ENCODE results near the gene DAAM1.

DAAM1 gene

GRCh38 chr14:59313144-59313651 is 124.7 kb downstream of the DAAM1 start:
- no peak for DNase-seq (ENCODE audit: low read depth in 1 of 2, low spot score in 1 of 2)

DNA sequence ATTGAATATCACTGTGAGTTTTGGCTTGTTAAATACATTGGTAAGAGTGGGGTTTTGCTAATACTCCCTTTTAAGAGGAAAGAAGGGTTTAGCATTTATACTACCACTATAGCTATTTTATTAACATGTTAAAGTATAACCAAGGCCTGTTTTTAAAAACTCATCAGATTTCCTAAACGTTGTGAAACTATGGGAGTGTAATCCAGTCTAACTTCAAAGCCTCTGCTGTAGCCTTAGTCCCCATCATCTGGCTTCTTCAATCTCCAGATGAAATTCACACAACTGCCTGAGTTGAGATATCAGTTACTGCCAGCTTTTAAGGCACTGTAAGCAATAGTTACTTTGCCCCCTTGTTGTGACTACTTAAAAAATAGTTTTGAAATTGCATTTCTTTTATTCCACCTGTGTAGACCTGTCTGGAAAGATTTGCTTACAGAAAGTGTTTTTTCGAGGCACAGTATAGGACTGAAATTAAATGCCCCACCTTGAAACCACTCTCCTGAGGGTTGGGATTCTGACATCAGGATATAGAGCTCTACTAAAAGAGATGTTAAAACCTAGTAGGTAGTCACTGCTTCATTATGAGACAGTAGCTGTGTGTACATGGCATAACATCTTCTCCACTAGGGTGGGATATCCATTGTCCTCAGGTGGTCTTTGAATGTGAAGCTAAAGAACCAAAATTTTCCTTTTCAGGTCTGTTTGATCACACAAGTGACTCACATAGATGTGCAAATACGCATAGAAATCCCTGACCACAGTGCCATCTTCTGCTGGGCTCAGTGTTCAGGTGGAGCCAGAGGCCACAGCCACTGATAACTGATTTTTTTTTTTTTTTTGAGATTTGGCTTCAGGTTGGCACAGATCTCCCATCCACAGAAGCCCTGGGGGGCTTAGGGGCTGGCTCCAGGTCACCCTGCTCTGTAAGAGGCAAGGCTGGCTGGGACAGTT is 125.5 kb downstream of the DAAM1 start:
- no peak for DNase-seq (ENCODE audit: low read depth in 1 of 2, low spot score in 1 of 2)

DNA sequence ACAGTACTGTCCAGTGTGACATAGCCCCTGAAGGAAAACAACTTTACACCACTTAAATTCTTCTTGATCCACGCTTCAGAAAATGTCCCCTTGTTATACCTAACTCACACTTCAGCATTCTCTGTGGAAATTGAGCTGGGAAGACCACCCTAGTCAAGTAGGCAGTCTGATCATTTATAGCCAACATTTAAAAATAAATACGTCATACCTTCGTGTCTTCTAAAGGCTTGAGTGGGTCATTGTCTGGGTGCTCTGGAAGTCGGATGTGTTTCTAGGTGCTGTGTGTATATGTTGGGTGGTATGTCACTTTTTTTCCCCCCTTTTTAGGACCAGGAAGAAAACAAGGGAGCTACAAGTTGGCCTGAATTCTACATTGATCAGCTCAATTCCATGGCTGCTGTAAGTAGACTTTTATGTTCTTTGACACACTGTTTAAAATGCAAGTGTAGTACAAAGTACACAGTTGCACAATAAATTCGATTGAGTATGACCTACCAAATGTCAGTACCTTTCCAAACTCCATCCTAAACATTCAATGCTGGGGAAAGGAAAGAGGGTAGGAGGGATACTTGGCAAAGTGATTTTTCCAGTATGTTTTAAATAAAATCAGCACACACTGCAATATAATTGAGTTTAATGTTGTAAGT is 126.6 kb downstream of the DAAM1 start:
- no peak for DNase-seq (ENCODE audit: low read depth in 1 of 2, low spot score in 1 of 2)

- DNase-seq (ENCODE audit: low read depth in 1 of 2, low spot score in 1 of 2) = no peak
Observed at GRCh38 chr14:59316151-59316830, 127.8 kb downstream of the DAAM1 start.

- no peak for DNase-seq (ENCODE audit: low read depth in 1 of 2, low spot score in 1 of 2)
Observed at GRCh38 chr14:59317346-59317745, 128.9 kb downstream of the DAAM1 start.

- no peak for DNase-seq (ENCODE audit: low read depth in 1 of 2, low spot score in 1 of 2)
Observed at GRCh38 chr14:59317798-59318505, 129.5 kb downstream of the DAAM1 start.

GRCh38 chr14:59318908-59319307 is 130.4 kb downstream of the DAAM1 start:
- DNase-seq (ENCODE audit: low read depth in 1 of 2, low spot score in 1 of 2) = no peak

DNA sequence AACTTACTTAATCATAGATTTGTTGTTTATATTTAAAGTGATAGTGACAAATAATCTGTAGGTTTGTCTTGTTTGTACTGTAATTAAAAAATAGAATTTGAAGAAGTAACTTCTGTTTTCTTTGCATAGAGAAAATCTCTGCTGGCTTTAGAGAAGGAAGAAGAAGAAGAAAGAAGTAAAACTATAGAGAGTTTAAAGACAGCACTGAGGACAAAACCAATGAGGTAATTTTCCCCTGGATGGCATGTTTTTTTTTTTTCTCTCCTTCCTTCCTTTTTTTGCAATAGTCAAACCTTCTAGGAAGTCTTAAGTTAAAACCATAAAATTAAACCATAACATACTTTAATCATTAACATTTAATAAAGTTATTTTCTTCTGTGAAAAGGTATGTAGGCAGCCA is 131.9 kb downstream of the DAAM1 start:
- DNase-seq (ENCODE audit: low read depth in 1 of 2, low spot score in 1 of 2) = no peak

- DNase-seq (ENCODE audit: low read depth in 1 of 2, low spot score in 1 of 2) = no peak
Observed at GRCh38 chr14:59320763-59321625, 132.5 kb downstream of the DAAM1 start.

DNA sequence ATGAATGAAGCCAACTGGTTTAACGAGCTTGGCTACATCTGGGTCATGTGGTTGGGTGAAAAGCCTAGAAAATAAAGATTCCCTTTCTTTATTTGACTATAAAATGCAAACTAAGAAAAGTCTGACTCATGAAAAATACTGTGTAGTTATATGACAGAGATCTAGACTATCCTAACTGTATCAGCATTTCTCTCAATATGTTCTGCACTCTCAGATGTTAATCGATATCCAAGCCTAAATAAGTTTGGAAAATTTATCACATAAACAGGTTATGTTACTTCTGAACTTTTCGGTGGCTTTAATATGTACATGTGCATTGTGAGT is 133.1 kb downstream of the DAAM1 start:
- no peak for DNase-seq (ENCODE audit: low read depth in 1 of 2, low spot score in 1 of 2)

- DNase-seq (ENCODE audit: low read depth in 1 of 2, low spot score in 1 of 2) = no peak
Observed at GRCh38 chr14:59325906-59326305, 137.4 kb downstream of the DAAM1 start.

- DNase-seq (ENCODE audit: low read depth in 1 of 2, low spot score in 1 of 2) = no peak
Observed at GRCh38 chr14:59328454-59328853, 140.0 kb downstream of the DAAM1 start.

DNA sequence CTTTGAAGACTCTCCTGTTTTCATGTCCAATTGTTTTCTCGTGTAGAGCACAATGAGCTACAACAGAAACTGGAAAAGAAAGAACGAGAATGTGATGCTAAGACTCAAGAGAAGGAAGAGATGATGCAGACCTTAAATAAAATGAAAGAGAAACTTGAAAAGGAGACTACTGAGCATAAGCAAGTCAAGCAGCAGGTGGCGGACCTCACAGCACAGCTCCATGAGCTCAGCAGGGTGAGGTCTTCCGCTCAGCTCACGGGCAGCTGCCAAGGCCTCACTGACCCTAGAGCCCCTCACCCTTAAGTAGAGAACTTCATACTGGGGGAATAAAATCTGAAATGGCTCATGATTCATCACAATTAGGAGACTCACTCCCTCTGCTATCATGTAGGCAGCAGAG is 142.0 kb downstream of the DAAM1 start:
- no peak for DNase-seq (ENCODE audit: low read depth in 1 of 2, low spot score in 1 of 2)

- no peak for DNase-seq (ENCODE audit: low read depth in 1 of 2, low spot score in 1 of 2)
Observed at GRCh38 chr14:59331217-59331616, 142.8 kb downstream of the DAAM1 start.

GRCh38 chr14:59332727-59333126 is 144.3 kb downstream of the DAAM1 start:
- no peak for DNase-seq (ENCODE audit: low read depth in 1 of 2, low spot score in 1 of 2)

DNA sequence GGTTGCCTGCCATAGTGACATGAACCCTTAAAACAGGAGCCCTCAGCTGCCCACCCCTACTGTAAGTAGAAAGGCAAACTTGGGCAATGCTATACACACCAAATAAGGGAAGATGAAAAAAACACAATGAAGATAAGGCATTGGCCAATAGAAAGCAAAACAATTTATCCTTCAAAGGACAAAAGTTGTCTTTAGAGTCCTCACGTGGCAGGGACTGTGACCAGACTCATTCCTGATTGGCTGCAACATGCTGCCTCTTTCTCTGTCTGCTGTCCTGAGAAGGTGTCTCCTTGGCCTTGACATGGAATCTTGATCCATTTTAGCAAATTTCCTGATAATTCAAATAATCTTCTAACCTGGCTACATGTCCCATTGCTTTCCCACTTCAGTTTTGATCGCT is 144.8 kb downstream of the DAAM1 start:
- DNase-seq (ENCODE audit: low read depth in 1 of 2, low spot score in 1 of 2) = no peak

GRCh38 chr14:59333668-59334067 is 145.2 kb downstream of the DAAM1 start:
- DNase-seq (ENCODE audit: low read depth in 1 of 2, low spot score in 1 of 2) = no peak

DNA sequence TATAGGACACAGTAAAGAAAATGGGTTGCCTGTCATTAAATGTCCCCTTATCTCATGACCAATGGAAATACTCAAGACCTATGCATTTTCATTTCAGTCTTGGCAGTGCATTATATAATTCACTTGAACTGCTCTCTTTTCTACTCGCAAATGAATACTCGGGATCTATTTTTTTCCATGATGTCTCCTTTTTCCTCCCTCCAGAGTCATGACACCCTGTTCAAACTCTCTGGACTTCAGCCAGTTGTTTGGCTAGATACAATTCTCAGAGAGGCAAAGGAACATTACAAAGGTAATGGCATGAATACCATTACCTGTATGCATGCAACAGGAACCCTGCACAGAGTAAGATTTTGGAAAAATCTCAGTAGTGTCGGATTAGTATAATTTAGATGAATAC is 145.8 kb downstream of the DAAM1 start:
- DNase-seq (ENCODE audit: low read depth in 1 of 2, low spot score in 1 of 2) = no peak

- DNase-seq (ENCODE audit: low read depth in 1 of 2, low spot score in 1 of 2) = no peak
Observed at GRCh38 chr14:59336098-59336497, 147.6 kb downstream of the DAAM1 start.

GRCh38 chr14:59336706-59337105 is 148.2 kb downstream of the DAAM1 start:
- DNase-seq (ENCODE audit: low read depth in 1 of 2, low spot score in 1 of 2) = no peak

All from activated CD4-positive, alpha-beta T cell treated with anti-CD3 and anti-CD28 coated beads, Interleukin-2, amount 50 U/mL, for 24 hours (primary cell).